H1 (cell line): ENCODE measurements around the gene EBF3. TPM values are rescaled to one million over a fixed set of nuclear protein-coding genes. Genes with fewer than 3 reads are reported as not detected.

Experiments
- CHD7 ChIP-seq: fragments of 300-600 bp; sonication (generic); IDR thresholded peaks from 2 replicates; pipeline ENCODE4 v1.7.1; 2012; ENCODE audit warnings: low read length, moderate library complexity, mild to moderate bottlenecking, inconsistent platforms; ENCODE audit not compliant: insufficient replicate concordance
- RNF2 ChIP-seq: fragments of 200-900, 300-1000 bp; sonication (generic); IDR thresholded peaks from 2 replicates; pipeline ENCODE4 v1.7.1; 2016; ENCODE audit warnings: borderline replicate concordance, low read depth, mild to moderate bottlenecking, antibody characterized with exemption, low read length; ENCODE audit not compliant: poor library complexity, severe bottlenecking; ENCODE audit errors: missing control alignments
- SIN3A ChIP-seq, 2 experiments: IDR thresholded peaks in 1 of 2; conservative IDR thresholded peaks in 1 of 2; 2 replicates each; pipeline ENCODE4 v1.6.1; 2011 to 2012; ENCODE audit warnings: low read length in 2 of 2, improper control_type of control experiment in 1 of 2, low read depth in 1 of 2, mild to moderate bottlenecking in 1 of 2
- SP2 ChIP-seq: IDR thresholded peaks from 2 replicates; pipeline ENCODE4 v1.6.1; 2012; ENCODE audit warnings: mild to moderate bottlenecking, low read length, inconsistent platforms
- TEAD4 ChIP-seq: IDR thresholded peaks from 2 replicates; pipeline ENCODE4 v1.6.1; 2012; ENCODE audit warnings: low read depth, low read length, inconsistent platforms, mixed read lengths
- polyA plus RNA-seq, 7 experiments: library from polyadenylated mRNA; depleted of rRNA in 3 of 7; stranded (reverse) in 5 of 7; unstranded in 2 of 7; fragments of >200 nt in 5 of 7; fragments of 200-250 nt in 2 of 7; gene quantifications; 1 replicate in 5 of 7; 2 replicates in 1 of 7; 4 replicates in 1 of 7; pipeline versions ENCODE4 v1.2.1 to v1.2.3, GENCODE V29; 2011 to 2013; ENCODE audit warnings: missing spikeins in 2 of 7, mixed read lengths in 2 of 7
- total RNA-seq: library from RNA; stranded (reverse); fragmentation: NEBNext Ultra II Directional; extraction: Animal tissue kit (Norgen Biotek cat#: 25700); gene quantifications from 2 replicates; pipeline ENCODE4 v1.2.1, GENCODE V29; 2021
- TF ChIP-seq, protein P1 (sequence below): IDR thresholded peaks from 2 replicates; pipeline ENCODE4 v1.6.1; 2012; ENCODE audit warnings: low read length, inconsistent platforms

EBF3 gene
- total and polyA plus RNA-seq, 2 of the 8 experiments (the other 6 are each of a cell fraction or from before 2014, with no cell fraction given) = 0.08 to 0.26 TPM

DNA sequence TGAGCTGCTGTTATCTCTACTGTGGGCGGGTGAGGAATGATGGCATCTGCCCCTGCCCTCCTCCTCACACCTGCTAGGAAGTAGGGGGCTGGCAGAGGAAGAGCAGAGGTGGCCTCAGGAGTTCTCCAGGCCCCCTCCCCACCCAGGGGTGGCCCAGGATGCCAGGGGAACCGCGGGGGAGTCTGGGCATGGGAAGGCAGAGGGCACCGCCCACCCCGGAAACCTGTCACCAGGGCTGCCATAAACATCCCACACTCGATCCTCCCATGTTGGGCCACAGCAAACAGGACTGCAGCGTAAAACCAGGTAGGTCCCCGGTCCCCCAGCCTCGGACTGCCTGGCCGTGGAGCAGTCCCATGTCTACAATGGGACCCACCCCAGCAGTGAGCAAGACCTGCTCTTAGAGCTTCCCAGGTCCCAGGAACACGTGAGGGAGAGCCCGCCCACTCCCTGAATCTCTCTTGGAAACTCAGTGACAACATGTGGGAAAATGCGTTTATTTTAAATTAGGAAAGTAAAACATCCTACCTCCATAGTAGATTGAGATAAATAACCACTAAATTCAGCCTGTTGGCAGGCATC lies 23.4 kb downstream of the EBF3 start (continued):
- TF ChIP-seq, protein P1, sequence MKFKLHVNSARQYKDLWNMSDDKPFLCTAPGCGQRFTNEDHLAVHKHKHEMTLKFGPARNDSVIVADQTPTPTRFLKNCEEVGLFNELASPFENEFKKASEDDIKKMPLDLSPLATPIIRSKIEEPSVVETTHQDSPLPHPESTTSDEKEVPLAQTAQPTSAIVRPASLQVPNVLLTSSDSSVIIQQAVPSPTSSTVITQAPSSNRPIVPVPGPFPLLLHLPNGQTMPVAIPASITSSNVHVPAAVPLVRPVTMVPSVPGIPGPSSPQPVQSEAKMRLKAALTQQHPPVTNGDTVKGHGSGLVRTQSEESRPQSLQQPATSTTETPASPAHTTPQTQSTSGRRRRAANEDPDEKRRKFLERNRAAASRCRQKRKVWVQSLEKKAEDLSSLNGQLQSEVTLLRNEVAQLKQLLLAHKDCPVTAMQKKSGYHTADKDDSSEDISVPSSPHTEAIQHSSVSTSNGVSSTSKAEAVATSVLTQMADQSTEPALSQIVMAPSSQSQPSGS = no peak
- TF ChIP-seq TEAD4 (no peak), SIN3A (conservative IDR thresholded peaks at IDR 0.05 in 1 of 2, IDR thresholded peaks at IDR 0.05 in 1 of 2; ENCODE audit: low read depth in 1 of 2, low read length in 2 of 2) (no peak), SP2 (no peak), RNF2 (no peak), CHD7 (no peak)
